Lung microvascular endothelial cell (primary cell): Measurements from ENCODE around the gene GBA2. TPM values are rescaled to one million over a fixed set of nuclear protein-coding genes. Genes with fewer than 3 reads are reported as not detected.

ENCODE experiments used
- DNase-seq, 2 donors: peaks; one replicate each; pipeline versions ENCODE4 v3.0.0 to v3.0.0-alpha.2; 2010; ENCODE audit warnings: low read depth in 2 of 2
- total RNA-seq: library from RNA; depleted of rRNA; stranded (reverse); fragments of >200 nt; gene quantifications from 2 replicates; pipeline ENCODE4 v1.2.1, GENCODE V29; 2014

GBA2 gene
- total RNA-seq, 1 donor from 2014 or later, result 54.0 TPM

DNA sequence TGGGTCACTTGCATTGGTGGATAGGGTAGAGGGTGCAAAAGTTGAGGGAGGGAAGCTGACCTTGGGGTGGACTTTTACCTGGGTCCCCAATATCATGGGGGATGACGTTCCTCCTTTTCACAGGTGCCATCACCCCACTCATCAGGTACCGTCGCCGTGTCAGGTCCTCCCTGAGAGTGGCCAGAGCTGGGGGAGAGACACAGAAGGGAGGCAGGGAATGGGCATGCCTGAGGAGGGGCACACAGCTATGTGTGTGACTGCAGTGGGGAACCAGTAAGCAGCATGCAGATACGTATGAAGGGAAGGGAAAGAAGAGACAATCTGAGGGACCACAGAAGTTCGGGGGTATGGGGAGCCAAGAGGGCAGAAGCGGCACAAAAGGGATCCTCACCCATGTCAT is 10.1 kb downstream of the GBA2 start:
- no peak for DNase-seq

DNA sequence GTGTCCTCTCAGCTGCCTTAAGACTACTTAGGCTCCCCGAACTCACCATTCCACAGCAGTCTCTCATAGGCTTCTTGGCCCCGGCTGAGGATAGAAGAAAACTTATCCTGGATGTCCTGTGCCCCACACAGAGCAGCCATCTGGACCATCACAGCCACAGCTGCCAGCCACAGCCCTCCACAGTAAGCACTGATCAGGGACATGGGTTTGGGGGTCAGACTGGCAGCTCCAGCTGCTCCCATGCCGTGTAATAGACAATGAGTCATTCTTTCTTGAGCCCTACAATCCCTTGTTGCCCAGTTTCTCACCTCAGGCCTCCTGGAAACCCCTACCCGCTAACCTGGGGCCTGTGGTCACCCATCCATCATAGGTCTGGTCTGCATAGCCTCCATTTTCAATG is 10.8 kb downstream of the GBA2 start:
- no peak for DNase-seq

GRCh38 chr9:35737143-35737542 is 11.9 kb downstream of the GBA2 start:
- DNase-seq, result no peak

GRCh38 chr9:35736201-35736633 is 12.8 kb downstream of the GBA2 start:
- peak; percentile 80 to 88 for DNase-seq

DNA sequence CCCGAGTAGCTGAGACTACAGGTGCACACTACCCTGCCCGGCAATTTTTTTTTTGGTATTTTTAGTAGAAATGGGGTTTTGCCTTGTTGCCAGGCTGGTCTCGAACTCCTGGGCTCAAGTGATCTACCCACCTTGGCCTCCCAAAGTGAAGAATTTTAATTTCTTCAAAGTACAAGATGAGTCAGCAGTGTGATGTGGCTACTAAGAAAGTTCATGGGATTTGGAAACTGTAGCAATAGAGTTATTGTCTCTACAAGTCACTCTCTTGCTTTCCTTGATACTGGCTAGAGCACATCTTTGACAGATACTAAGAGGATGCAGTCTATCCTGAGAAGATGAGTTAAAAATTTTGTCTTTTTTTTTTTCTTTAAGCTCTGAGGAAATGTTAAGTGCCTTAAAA is 14.9 kb downstream of the GBA2 start:
- no peak for DNase-seq

- DNase-seq, result peak; percentile 63 to 70
These were observed 16.1 kb downstream of the GBA2 start for GRCh38 chr9:35732800-35733541.

DNA sequence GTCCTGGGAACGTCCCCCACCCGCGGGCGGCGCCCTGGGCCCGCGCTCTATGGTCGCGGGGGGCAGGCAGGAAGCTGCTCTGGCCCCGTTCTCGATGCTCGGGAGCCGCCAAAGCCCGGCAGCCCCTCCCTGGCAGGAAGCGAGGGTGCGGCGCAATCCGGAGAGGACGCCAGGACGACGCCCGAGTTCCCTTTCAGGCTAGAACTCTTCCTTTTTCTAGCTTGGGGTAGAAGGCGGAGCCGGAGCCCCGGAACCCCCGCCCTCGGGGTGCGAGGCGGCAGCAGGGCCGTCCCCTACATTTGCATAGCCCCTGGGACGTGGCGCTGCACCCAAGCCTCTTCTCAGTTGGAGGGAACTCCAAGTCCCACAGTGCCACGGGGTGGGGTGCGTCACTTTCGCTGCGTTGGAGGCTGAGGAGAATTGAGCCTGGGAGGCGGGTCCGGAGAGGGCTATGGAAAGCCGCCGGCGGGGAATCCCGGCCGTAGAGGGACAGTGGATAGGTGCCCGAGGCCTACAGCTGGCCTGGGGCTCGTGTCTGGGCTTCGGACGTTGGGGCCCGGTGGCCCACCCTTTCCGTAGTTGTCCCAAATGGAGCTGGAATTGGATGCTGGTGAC is 16.7 kb downstream of the GBA2 start, which contains the start of the genes CREB3 and TLN1:
CREB3 (plus strand) TSS at position 482 of the 615 bp plus-strand sequence; CDS start at position 589, 107 bp downstream.
TLN1 (minus strand) TSS at position 11 of the 615 bp plus-strand sequence. CDS start 6,501 bp downstream, outside the sequence.
- peak; percentile 98 to 99 for DNase-seq

GRCh38 chr9:35731415-35732184 is 17.4 kb downstream of the GBA2 start:
- DNase-seq, result no peak

GRCh38 chr9:35730486-35730854 is 18.6 kb downstream of the GBA2 start:
- no peak for DNase-seq

- peak; percentile 61 to 73 for DNase-seq
These were observed 19.1 kb downstream of the GBA2 start for GRCh38 chr9:35729700-35730485.

DNA sequence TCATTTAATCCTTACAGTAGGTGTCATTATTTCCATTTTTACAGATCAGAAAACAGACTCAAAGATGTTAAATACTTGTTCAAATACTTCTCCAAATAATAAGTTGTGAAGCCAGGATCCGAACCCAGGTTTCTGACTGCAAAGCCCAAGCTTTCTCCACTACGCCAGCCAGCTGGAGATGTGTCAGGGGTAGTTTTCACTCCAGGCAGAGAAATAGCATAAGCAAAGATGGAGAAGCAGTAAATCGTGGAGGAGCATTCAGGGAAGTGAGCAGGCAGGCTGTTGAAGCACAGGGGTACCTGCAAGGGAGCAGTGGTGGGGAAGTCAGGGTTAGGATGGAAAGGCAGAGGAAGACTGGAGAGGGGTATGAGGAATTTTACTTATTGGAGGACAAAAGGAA is 19.9 kb downstream of the GBA2 start:
- DNase-seq, result no peak

DNA sequence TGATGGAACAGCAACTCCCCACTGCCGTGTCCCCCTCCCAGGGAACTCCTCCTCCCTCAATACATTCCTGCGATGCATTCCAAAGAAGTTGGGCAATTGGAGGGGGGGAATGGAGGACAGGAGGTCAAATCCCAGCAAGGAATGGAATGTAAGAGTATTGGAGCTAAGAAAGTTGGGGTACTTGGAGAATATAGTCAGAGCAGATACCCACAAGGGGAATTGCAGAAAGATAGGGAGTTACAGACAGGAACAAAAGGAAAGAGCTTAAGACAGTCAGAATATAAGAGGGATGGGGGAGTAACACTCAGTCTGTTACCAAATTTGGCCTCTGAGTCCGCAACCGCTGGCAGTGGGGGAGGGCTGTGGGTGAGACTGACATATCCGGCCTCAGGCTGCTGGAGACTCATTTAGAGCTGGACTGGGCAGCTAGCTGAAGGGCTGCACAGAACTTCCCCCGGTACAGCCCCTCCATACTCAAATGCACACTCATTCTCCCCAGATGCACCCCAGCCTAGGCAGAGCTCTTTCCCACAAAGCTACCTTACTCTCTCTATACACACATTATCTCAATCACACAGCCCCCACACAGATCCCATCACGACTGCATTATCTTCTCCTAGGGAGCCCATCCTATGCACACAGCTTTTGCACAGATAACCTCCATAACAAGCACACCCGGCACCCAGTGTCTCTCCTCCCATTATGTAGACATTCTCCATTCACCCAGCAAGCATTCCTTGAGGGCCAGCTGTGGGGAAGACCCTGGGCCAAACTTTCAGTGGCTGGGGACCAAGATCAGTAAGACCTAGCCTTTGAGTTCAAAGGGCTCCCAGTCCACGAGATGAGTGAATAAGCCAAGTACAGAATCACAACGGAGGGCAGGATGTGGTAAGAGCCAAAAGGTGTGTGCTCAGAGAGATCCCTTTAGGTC is 20.7 kb downstream of the GBA2 start:
- DNase-seq, result peak; percentile 32 to 82

GRCh38 chr9:35727676-35728040 is 21.4 kb downstream of the GBA2 start:
- peak in 1 of 2 donors; percentile 60 for DNase-seq

DNA sequence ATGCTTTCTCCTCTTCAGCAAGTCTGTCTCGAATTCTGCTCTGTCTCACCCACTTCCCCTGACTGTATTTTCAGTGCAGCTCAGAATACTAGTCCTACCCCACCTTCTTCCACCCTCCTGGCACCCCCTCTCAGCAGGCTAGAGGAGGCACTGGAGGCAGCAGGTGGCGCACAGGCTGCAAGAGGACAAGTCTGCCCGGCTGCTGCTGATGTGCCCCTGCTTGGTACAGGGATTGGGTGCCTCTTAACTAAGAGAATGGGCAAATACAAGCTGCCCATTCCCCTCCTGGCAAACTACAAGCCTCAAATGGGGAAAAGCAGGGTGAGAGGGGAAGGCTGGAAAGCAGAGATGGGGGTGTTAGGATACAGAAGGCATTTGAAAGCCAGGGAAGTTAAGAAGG is 22.1 kb downstream of the GBA2 start:
- DNase-seq, result peak; percentile 56 to 71

DNA sequence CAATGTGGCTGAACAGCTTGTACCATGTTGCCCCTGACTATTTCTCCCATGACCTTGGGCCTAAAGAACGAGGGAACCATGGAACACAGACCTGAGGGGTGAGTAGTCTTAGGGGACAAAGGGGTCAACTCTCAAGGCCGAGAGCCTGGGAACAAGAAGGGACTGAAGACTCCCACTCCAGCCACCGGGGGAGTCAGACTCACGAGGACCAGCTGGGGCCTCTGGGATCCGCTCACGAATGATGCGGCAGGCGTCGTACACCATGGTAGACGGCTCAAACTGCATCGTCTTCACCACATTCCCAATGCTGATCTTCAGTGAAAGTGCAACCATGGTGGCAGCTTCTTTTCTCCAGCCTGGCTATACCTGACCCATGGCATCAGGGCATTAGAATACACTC is 23.7 kb downstream of the GBA2 start:
- no peak for DNase-seq

DNA sequence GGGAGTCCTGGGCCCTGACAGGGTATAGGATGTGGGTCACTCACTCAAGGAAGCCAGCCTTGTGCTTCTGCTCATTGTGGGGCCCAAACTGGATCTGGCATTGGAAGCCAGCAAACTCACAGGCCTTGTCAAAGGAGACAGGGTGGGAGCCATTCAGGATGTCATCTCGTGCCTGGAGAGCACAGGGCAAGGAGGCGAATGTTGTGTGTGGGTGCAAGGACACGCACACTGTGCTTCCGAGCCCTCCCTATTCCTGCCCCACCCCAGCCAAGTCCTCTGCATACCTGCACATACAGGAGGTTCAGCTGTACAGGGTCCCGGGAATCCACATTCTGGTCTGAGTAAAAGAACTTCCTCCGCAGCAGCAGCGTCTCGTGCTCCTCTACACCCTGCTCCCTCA is 25.1 kb downstream of the GBA2 start:
- DNase-seq, result no peak

- no peak for DNase-seq
These were observed 25.6 kb downstream of the GBA2 start for GRCh38 chr9:35723426-35723825.

DNA sequence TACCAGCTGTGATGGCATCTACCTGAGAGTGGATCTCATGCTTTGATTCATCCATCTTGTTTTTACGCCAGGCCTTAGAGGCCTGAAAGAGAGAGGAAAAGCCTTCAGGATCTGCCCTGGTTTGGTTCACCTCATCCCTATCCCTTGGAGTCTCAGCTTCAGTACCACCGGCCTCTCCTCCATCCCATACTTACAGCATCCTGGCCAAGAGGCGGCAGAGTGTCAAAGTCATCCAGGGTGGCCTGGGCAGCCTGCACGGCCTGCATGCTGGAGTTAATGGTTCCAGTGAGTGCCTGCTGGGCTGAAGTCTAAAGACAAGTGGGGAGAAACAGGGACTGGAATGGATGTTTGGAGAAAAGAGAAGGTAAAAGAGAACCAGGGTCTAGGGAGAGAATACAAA is 29.5 kb downstream of the GBA2 start:
- no peak for DNase-seq

GRCh38 chr9:35718721-35719511 is 30.1 kb downstream of the GBA2 start:
- no peak for DNase-seq
